Endodermal cell (in vitro differentiated cells): ENCODE data around the gene VOPP1. TPM values are rescaled to one million over a fixed set of nuclear protein-coding genes. Genes with fewer than 3 reads are reported as not detected.

ENCODE experiments used
- DNase-seq: peaks from one replicate; pipeline ENCODE4 v3.0.0-alpha.2; 2017
- H3K27ac ChIP-seq: 2 replicates; pipeline ENCODE4 v1.5.1; 2013; ENCODE audit warnings: mild to moderate bottlenecking, low read depth, low read length, moderate library complexity
- H3K27me3 ChIP-seq: 2 replicates; pipeline ENCODE4 v1.6.1; 2013; ENCODE audit warnings: mild to moderate bottlenecking, low read length, moderate library complexity; ENCODE audit not compliant: insufficient read depth, control insufficient read depth, poor library complexity, severe bottlenecking
- H3K36me3 ChIP-seq: 2 replicates; pipeline ENCODE4 v1.7.0; 2013; ENCODE audit warnings: mild to moderate bottlenecking, low read length, moderate library complexity; ENCODE audit not compliant: control insufficient read depth, insufficient read depth
- H3K4me1 ChIP-seq: one replicate; pipeline ENCODE4 v1.7.0; 2013; ENCODE audit warnings: low read length; ENCODE audit not compliant: control insufficient read depth, insufficient read depth
- H3K4me3 ChIP-seq: 2 replicates; pipeline ENCODE4 v1.5.1; 2013; ENCODE audit warnings: mild to moderate bottlenecking, low read length, moderate library complexity
- H3K9ac ChIP-seq: 2 replicates; pipeline ENCODE4 v1.6.1; 2013; ENCODE audit warnings: mild to moderate bottlenecking, low read length, moderate library complexity; ENCODE audit not compliant: poor library complexity, severe bottlenecking; ENCODE audit errors: extremely low read depth
- H3K9me3 ChIP-seq: 2 replicates; pipeline ENCODE4 v1.6.1; 2013; ENCODE audit warnings: mild to moderate bottlenecking, low read length, moderate library complexity; ENCODE audit not compliant: control insufficient read depth
- H3K27ac Mint-ChIP-seq: 2 replicates; pipeline ENCODE4 v1.8.0; 2020; ENCODE audit warnings: mixed read lengths
- H3K27me3 Mint-ChIP-seq: 2 replicates; pipeline ENCODE4 v1.8.0; 2021; ENCODE audit warnings: mild to moderate bottlenecking, mixed read lengths; ENCODE audit not compliant: insufficient read depth
- H3K36me3 Mint-ChIP-seq: 2 replicates; pipeline ENCODE4 v1.8.0; 2020; ENCODE audit warnings: low read depth, mixed read lengths
- H3K4me1 Mint-ChIP-seq: 2 replicates; pipeline ENCODE4 v1.8.0; 2020; ENCODE audit warnings: mixed read lengths
- H3K4me3 Mint-ChIP-seq: 2 replicates; pipeline ENCODE4 v1.8.0; 2020; ENCODE audit warnings: mild to moderate bottlenecking, moderate library complexity, mixed read lengths
- H3K9me3 Mint-ChIP-seq: 2 replicates; pipeline ENCODE4 v1.8.0; 2020; ENCODE audit warnings: mild to moderate bottlenecking, mixed read lengths
- WGBS, 2 experiments: methylation state at CpG; one replicate each; pipeline versions ENCODE4 v1.1.5 to v1.1.7; 2013; ENCODE audit warnings: missing lambda C conversion rate in 2 of 2, mixed read lengths in 1 of 2; ENCODE audit not compliant: insufficient coverage in 1 of 2, insufficient read length in 1 of 2; 5-methylcytosine and 5-hydroxymethylcytosine counted together
- total RNA-seq, 2 donors: library from RNA; stranded (reverse); fragmentation: NEBNext Ultra II Directional in 1 of 2; extraction: Animal tissue kit (Norgen Biotek cat#: 25700) in 1 of 2; gene quantifications; 2 replicates in 1 of 2; 3 replicates in 1 of 2; pipeline ENCODE4 v1.2.1, GENCODE V29; 2021
- TF ChIP-seq, protein P1 (sequence below): fragments of 200-600 bp; sonication (generic); conservative IDR thresholded peaks from 2 replicates; pipeline ENCODE4 v1.5.0; 2021; ENCODE audit warnings: antibody characterized with exemption, mild to moderate bottlenecking

Gene VOPP1
- total RNA-seq, 2 donors from 2014 or later, result 48.8 to 53.6 TPM

DNA sequence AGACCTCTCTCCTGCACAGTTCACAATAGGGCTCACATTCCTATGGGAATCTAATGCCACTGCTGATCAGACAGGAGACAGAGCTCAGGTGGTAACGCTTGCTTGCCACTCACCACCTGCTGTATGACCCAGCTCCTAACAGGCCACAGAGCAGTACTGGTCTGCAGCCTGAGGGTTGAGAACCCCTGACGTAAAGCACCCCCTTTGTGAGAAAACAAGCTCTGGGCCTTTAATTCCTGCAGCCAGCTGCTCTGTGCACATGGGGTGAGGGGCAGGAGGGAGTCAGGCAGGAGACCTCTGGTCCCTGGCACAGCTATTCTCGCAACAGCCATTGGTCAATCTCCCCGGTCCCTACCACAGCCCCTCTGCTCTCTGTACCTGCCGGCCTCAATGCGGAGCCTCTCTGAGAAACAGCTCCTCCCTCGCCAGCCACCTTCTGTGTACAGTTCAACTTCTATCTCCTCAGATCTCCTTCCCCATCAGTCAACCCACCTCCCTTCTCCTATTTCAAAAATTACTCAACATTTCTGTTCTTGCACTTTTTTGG is 105.2 kb downstream of the VOPP1 start:
- Histone ChIP-seq H3K4me1 (no peaks in the 10 kb centered on the region), H3K27ac (no peak overlapping the region), H3K4me3 (no peak overlapping the region), H3K36me3 (peaks cover 23% of the 10 kb centered on the region), H3K9ac (no peak overlapping the region), H3K27me3 (no peaks in the 10 kb centered on the region), H3K9me3 (peaks cover 31% of the 10 kb centered on the region)
- H3K9me3 Mint-ChIP-seq, result peaks cover 42% of the 10 kb centered on the region
- no peak for DNase-seq
- no peak overlapping the region for H3K4me3 Mint-ChIP-seq
- peaks cover 2% of the 10 kb centered on the region for H3K27me3 Mint-ChIP-seq
- TF ChIP-seq, protein P1, sequence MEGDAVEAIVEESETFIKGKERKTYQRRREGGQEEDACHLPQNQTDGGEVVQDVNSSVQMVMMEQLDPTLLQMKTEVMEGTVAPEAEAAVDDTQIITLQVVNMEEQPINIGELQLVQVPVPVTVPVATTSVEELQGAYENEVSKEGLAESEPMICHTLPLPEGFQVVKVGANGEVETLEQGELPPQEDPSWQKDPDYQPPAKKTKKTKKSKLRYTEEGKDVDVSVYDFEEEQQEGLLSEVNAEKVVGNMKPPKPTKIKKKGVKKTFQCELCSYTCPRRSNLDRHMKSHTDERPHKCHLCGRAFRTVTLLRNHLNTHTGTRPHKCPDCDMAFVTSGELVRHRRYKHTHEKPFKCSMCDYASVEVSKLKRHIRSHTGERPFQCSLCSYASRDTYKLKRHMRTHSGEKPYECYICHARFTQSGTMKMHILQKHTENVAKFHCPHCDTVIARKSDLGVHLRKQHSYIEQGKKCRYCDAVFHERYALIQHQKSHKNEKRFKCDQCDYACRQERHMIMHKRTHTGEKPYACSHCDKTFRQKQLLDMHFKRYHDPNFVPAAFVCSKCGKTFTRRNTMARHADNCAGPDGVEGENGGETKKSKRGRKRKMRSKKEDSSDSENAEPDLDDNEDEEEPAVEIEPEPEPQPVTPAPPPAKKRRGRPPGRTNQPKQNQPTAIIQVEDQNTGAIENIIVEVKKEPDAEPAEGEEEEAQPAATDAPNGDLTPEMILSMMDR, result no peak
- WGBS, 2 experiments, result 90 to 100% methylated on average over 5 to 7 of the region's 7 CpGs
- no peaks in the 10 kb centered on the region for H3K4me1 Mint-ChIP-seq
- peaks cover 64% of the 10 kb centered on the region for H3K36me3 Mint-ChIP-seq
- H3K27ac Mint-ChIP-seq, result no peak overlapping the region

DNA sequence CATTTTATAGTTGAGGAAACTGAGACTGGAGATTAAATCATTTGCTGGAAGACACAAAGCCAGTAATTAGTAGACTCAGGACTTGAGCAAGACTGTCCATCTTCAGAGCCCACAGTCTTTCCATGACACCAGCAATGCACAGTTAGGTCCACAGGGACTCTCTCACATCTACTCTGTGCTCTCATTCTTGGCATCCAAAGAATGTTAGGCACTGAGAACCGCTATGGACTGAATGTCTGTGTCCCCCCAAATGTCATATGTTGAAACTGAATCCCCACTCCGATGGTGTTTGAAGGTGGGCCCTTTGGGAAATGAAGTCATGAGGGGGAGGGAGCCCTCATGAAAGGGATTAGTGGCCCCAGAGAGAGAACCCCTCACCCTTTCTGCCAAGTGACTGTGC is 106.6 kb downstream of the VOPP1 start:
- no peak for DNase-seq
- Histone ChIP-seq H3K9ac (no peak overlapping the region), H3K27me3 (no peaks in the 10 kb centered on the region), H3K4me3 (no peak overlapping the region), H3K4me1 (no peaks in the 10 kb centered on the region), H3K9me3 (peaks cover 39% of the 10 kb centered on the region), H3K36me3 (peaks cover 23% of the 10 kb centered on the region), H3K27ac (no peak overlapping the region)
- TF ChIP-seq, protein P1, result no peak
- Mint-ChIP-seq H3K36me3 (peaks cover 64% of the 10 kb centered on the region), H3K4me3 (no peak overlapping the region), H3K9me3 (peaks cover 52% of the 10 kb centered on the region), H3K27me3 (peaks cover 2% of the 10 kb centered on the region), H3K4me1 (no peaks in the 10 kb centered on the region), H3K27ac (no peak overlapping the region)
- 93 to 94% methylated on average over 2 of the region's 2 CpGs for WGBS, 2 experiments

DNA sequence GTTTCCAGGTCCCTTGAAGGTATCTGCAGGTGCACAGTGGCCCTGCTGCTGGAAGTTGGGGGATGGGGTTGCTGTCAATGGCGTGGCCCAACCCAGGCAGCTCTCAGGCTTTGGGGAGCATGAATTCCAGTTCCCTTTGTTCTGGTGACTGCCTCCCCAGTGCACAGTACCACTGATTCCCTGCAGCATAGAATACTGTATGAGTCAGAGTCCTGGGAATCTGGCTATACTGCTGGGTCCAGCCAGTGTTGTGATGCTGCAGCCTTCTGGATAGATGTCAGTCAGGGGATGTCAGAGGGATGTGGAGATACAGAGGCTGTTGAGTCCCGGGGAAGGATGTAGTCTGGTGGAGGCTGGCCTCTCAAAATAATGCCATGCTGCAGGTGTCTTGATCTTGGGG is 107.9 kb downstream of the VOPP1 start:
- TF ChIP-seq, protein P1, result no peak
- H3K27ac ChIP-seq, result no peak overlapping the region
- no peak overlapping the region for H3K4me3 ChIP-seq
- DNase-seq, result no peak
- H3K4me3 Mint-ChIP-seq, result no peak overlapping the region
- H3K9me3 Mint-ChIP-seq, result peaks cover 60% of the 10 kb centered on the region
- H3K4me1 ChIP-seq, result no peaks in the 10 kb centered on the region
- peaks cover 52% of the 10 kb centered on the region for H3K9me3 ChIP-seq
- no peaks in the 10 kb centered on the region for H3K4me1 Mint-ChIP-seq
- no peak overlapping the region for H3K9ac ChIP-seq
- 80 to 93% methylated on average over 1 to 2 of the region's 2 CpGs for WGBS, 2 experiments
- no peaks in the 10 kb centered on the region for H3K27me3 ChIP-seq
- peaks cover 59% of the 10 kb centered on the region for H3K36me3 Mint-ChIP-seq
- peaks cover 23% of the 10 kb centered on the region for H3K36me3 ChIP-seq
- peaks cover 2% of the 10 kb centered on the region for H3K27me3 Mint-ChIP-seq
- no peak overlapping the region for H3K27ac Mint-ChIP-seq
